ENCODE measurements around the gene FIGNL2.
A peak's percentile ranks its signal among the peaks of the same experiment; 100 is the strongest.

FIGNL2 gene

DNA sequence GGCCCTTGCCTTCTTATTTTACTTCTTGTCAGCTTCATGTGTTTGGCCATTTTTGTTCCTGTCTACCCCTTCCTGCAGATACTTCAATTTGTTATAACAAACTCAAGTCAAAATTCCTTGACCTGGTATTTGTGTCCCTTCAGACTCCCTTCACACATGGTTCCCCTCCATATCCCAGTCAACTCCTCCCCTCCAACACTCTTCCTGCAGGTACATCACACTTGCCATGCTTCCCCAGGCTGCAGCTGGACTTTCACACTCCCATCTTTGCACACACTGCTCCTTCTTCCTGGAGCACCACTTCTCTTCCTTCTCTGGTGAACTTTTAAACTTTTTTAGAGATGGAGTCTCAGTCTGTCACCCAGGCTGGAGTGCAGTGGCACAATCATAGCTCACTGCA lies 18.9 kb upstream of the FIGNL2 start:
- H3K9me3 ChIP-seq (ENCODE audit: control insufficient read depth, low read length), result no peaks in the 10 kb centered on the region
- peaks cover 45% of the 10 kb centered on the region for H3K4me1 ChIP-seq (ENCODE audit: control insufficient read depth, insufficient read depth, low read length, poor library complexity, severe bottlenecking)
- no peaks in the 10 kb centered on the region for H3K36me3 ChIP-seq (ENCODE audit: control insufficient read depth, insufficient read depth, low read length)
- H3K4me3 ChIP-seq (ENCODE audit: extremely low read depth, insufficient read depth, low read length, poor library complexity, severe bottlenecking), result no peak overlapping the region
- H3K27ac ChIP-seq (ENCODE audit: low read depth, low read length, severe bottlenecking), result no peak overlapping the region

DNA sequence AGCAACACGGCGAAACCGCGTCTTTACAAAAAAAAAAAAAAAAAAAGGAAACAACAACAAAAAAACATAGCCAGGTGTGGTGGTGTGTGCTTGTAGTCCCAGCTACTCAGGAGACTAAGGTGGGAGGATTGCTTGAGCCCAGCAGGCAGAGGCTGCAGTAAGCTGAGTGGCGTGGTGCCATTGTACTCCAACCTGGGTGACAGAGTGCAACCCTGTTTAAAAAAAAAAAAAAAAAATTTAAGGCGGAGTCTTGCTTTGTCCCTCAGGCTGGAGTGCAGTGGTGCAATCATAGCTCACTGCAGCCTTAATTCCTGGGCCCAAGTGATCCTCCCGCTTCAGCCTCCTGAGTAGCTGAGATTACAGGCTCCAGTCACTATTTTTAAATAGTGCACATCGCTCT lies 18.2 kb upstream of the FIGNL2 start:
- Histone ChIP-seq H3K9me3 (ENCODE audit: control insufficient read depth, low read length) (no peaks in the 10 kb centered on the region), H3K36me3 (ENCODE audit: control insufficient read depth, insufficient read depth, low read length) (no peaks in the 10 kb centered on the region), H3K4me3 (ENCODE audit: extremely low read depth, insufficient read depth, low read length, poor library complexity, severe bottlenecking) (no peak overlapping the region), H3K27ac (ENCODE audit: low read depth, low read length, severe bottlenecking) (no peak overlapping the region), H3K4me1 (ENCODE audit: control insufficient read depth, insufficient read depth, low read length, poor library complexity, severe bottlenecking) (peaks cover 43% of the 10 kb centered on the region)
- 88% methylated on average over 3 to 4 of the region's 8 CpGs for WGBS, 2 experiments (ENCODE audit: insufficient coverage in 2 of 2)

DNA sequence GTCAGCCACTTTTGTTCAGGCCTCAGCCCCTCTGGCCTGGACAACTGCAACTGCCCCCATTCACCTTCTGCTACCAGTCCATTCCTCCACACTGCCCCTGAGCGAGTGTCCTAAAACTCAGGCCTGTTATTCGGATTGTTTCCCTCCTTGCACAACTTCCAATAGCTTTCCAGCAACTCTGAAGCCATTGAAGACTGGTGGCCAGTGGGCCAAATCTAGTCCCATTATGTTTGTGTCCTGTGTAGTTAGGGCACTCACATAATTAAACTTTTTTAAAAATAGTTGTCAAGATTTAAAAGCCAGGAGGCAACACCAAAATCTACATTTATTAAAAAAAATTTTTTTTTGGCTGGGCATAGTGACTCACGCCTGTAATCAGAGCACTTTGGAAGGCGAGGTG lies 17.8 kb upstream of the FIGNL2 start:
- 100% methylated on average over 1 of the region's 4 CpGs for WGBS, 2 experiments (ENCODE audit: insufficient coverage in 2 of 2)
- Histone ChIP-seq H3K4me1 (ENCODE audit: control insufficient read depth, insufficient read depth, low read length, poor library complexity, severe bottlenecking) (peaks cover 43% of the 10 kb centered on the region), H3K27ac (ENCODE audit: low read depth, low read length, severe bottlenecking) (peak overlapping the region; percentile 93), H3K36me3 (ENCODE audit: control insufficient read depth, insufficient read depth, low read length) (no peaks in the 10 kb centered on the region), H3K9me3 (ENCODE audit: control insufficient read depth, low read length) (no peaks in the 10 kb centered on the region), H3K4me3 (ENCODE audit: extremely low read depth, insufficient read depth, low read length, poor library complexity, severe bottlenecking) (no peak overlapping the region)

DNA sequence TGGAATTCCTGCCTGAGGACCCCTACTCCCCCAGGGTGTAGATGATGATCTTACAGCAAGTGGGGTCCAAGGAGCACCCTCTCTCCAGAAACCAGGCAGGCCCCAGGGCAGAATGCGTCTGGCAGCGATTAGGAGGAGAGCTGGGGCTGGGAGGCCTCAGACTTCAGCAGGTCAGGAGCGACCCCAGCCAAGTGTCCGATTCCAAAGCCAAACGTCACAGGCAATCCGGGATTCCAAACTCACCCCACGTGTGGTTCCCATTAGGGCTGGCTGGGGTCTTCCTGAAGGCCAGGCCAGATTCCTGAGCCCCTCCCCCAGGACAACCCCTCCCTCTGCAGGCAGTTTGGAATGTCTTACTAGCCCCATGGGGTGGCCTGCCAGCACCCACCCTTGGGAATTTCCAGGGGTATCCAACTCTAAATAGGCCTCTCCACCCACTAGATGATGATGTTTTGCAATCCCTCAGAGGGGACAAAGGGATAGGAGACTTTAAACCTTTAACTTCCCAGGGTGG lies 17.3 kb upstream of the FIGNL2 start:
- peaks cover 43% of the 10 kb centered on the region for H3K4me1 ChIP-seq (ENCODE audit: control insufficient read depth, insufficient read depth, low read length, poor library complexity, severe bottlenecking)
- H3K9me3 ChIP-seq (ENCODE audit: control insufficient read depth, low read length), result no peaks in the 10 kb centered on the region
- no peaks in the 10 kb centered on the region for H3K36me3 ChIP-seq (ENCODE audit: control insufficient read depth, insufficient read depth, low read length)
- 48 to 79% methylated on average over 2 to 7 of the region's 7 CpGs for WGBS, 2 experiments (ENCODE audit: insufficient coverage in 2 of 2)
- H3K27ac ChIP-seq (ENCODE audit: low read depth, low read length, severe bottlenecking), result peak overlapping the region; percentile 93
- H3K4me3 ChIP-seq (ENCODE audit: extremely low read depth, insufficient read depth, low read length, poor library complexity, severe bottlenecking), result no peak overlapping the region

DNA sequence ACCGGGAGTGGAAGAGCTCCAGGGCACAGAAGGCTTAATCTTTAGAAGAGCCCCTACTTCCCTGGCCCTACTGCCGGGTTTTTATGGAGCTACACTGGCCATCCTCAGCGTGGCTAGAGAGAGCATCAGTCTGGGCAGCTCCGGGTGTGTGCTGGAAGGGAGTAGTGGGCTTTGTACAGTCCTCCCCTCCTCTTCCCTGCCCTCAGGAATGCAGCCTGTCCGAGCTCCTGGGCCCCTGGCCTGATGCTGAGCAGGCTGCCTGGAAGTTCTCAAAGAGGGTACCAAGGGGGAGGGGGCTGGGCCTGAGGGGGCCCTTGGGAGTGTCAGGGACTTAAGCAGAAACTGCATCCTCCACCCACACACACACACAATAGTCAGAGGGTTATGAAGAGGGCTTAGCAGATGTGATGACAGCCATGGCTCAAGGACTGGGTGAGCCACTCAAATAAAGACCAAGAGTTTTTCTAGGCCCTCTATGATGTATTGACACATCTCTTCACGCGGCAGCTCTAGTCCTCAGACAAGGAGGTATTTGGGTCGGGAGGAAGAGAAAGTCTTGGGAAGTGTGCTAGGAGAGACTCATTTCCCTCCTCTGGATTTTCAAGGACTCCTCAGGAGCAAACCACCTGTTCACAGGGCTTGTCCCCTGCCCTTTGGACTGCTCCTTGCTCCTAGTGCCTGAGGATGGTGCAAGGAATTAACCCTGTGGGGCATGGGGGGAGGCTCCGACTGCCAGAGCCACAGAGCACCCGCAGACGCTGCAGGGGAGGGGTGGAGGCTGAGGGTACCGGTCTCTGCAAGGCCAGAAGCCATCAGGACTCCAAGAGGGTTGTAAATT lies 16.5 kb upstream of the FIGNL2 start:
- Histone ChIP-seq H3K27ac (ENCODE audit: low read depth, low read length, severe bottlenecking) (peak overlapping the region; percentile 93), H3K4me1 (ENCODE audit: control insufficient read depth, insufficient read depth, low read length, poor library complexity, severe bottlenecking) (peaks cover 38% of the 10 kb centered on the region), H3K36me3 (ENCODE audit: control insufficient read depth, insufficient read depth, low read length) (no peaks in the 10 kb centered on the region), H3K9me3 (ENCODE audit: control insufficient read depth, low read length) (no peaks in the 10 kb centered on the region), H3K4me3 (ENCODE audit: extremely low read depth, insufficient read depth, low read length, poor library complexity, severe bottlenecking) (peak overlapping the region; percentile 38)
- WGBS, 2 experiments (ENCODE audit: insufficient coverage in 2 of 2), result 38 to 42% methylated on average over 8 of the region's 12 CpGs

DNA sequence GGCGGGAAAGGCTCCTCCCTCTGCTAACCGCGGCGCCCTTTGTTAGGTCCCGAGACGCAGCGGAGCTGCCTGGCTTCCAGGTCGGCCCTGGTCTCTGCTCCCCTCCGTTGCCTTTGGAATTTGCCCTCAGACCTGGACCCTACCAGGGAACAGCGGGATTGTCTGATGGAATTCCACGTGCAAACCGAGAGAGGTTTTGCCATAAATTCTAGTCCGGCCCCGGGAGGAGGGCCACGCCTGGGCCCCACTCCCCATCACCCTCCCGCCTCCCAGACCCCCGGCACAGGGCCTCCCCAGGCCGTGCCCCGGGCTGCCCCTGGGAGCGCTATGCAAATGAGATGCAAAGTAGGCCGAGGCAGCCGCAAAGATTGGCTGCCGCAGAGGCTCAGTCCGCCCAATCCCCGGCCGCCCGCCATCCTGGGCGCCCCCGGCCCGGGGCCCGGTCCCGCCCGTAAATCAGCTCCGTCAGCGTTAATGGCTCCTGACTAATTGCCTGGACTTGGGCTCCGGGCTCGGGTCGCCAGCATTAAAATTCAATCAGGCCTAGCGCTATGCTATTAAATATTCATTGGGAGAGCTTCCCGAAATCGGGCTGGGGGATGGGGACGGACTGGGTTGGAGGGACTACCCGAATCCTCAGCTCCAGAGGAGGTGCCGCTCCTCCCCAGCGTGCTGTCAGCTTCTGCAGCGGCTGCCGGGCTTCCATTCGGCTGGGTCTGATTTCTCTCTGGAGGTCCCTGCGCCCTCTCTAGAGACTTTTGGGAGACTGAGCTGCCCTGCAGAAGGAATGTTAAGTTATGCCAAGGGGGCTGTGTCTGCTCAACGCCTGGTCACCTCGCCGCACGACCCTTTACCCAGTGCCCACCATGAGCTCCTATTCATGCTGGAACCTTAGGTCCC lies 15.7 kb upstream of the FIGNL2 start:
- WGBS, 2 experiments (ENCODE audit: insufficient coverage in 2 of 2), result 1 to 3% methylated on average over 40 to 43 of the region's 53 CpGs
- Histone ChIP-seq H3K4me1 (ENCODE audit: control insufficient read depth, insufficient read depth, low read length, poor library complexity, severe bottlenecking) (peaks cover 30% of the 10 kb centered on the region), H3K9me3 (ENCODE audit: control insufficient read depth, low read length) (no peaks in the 10 kb centered on the region), H3K4me3 (ENCODE audit: extremely low read depth, insufficient read depth, low read length, poor library complexity, severe bottlenecking) (peak overlapping the region; percentile 38), H3K36me3 (ENCODE audit: control insufficient read depth, insufficient read depth, low read length) (no peaks in the 10 kb centered on the region), H3K27ac (ENCODE audit: low read depth, low read length, severe bottlenecking) (peak overlapping the region; percentile 93)

DNA sequence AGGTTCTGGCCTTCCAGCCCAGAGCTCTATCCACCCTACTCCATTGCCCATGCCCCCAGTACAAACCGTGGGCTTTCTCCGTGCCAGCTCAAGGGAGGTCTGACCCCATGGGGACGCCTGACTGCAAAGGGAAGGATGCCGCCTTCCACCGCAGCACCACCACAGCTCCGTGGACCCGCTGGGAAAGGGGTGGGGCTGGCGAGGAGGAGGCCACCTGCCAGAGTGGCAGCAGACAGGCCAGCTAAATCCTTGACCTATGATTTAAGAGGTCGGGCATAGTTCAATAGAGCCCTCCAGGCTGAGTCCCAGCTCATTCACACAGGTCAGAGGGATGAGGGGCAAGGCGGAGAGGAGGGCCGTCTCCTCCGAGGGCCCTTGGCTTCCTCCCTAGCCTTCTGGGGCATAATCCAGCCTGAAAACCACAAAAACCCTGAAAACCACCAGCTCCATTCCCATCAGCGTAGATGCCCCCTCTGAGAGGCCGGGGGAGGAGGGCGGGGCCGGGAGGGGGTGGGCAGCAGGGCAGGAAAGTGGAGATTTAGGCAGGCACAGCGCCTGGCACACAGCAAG lies 14.9 kb upstream of the FIGNL2 start:
- H3K9me3 ChIP-seq (ENCODE audit: control insufficient read depth, low read length), result no peaks in the 10 kb centered on the region
- peak overlapping the region; percentile 93 for H3K27ac ChIP-seq (ENCODE audit: low read depth, low read length, severe bottlenecking)
- H3K36me3 ChIP-seq (ENCODE audit: control insufficient read depth, insufficient read depth, low read length), result no peaks in the 10 kb centered on the region
- peaks cover 28% of the 10 kb centered on the region for H3K4me1 ChIP-seq (ENCODE audit: control insufficient read depth, insufficient read depth, low read length, poor library complexity, severe bottlenecking)
- 6 to 8% methylated on average over 7 to 10 of the region's 17 CpGs for WGBS, 2 experiments (ENCODE audit: insufficient coverage in 2 of 2)
- H3K4me3 ChIP-seq (ENCODE audit: extremely low read depth, insufficient read depth, low read length, poor library complexity, severe bottlenecking), result peak overlapping the region; percentile 38

DNA sequence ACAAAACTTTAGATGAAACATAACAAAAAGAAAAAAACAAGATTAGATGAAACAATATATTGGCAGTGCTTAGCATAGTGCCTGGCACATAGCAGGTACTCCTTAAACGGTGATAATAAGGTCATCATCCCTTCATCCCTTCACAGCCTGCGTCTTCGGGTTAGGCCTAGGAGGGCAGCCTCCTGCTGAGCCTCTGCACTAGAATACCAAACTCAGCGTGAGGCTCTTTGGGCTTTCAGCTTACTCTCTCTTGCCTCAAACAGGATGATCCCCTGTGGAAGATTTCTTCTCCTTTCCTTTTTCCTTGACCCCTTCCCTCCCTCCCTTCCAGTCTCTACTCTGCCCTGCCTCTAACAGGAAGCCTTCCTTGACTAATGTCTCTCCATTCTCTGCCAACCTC lies 14.4 kb upstream of the FIGNL2 start:
- Histone ChIP-seq H3K9me3 (ENCODE audit: control insufficient read depth, low read length) (no peaks in the 10 kb centered on the region), H3K4me1 (ENCODE audit: control insufficient read depth, insufficient read depth, low read length, poor library complexity, severe bottlenecking) (peaks cover 28% of the 10 kb centered on the region), H3K36me3 (ENCODE audit: control insufficient read depth, insufficient read depth, low read length) (no peaks in the 10 kb centered on the region), H3K4me3 (ENCODE audit: extremely low read depth, insufficient read depth, low read length, poor library complexity, severe bottlenecking) (no peak overlapping the region), H3K27ac (ENCODE audit: low read depth, low read length, severe bottlenecking) (peak overlapping the region; percentile 93)
- 20 to 22% methylated on average over 4 of the region's 4 CpGs for WGBS, 2 experiments (ENCODE audit: insufficient coverage in 2 of 2)

DNA sequence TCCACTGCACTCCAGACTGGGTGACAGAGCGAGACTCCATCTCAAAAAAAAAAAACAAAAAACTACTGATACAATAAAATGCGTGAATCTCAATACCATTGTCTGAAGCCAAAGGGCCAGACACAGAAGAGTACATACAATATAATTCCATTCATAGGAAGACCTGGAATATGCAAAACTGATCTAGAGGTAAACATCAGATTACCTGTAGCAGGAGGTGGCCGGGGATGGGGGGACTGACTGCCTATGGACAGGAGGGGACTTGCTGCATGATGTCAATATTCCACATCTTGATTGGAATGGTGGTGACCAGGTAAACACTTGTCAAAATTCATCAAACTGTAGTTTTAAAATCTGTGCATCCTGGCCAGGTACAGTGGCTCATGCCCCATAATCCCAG lies 12.5 kb upstream of the FIGNL2 start:
- peaks cover 25% of the 10 kb centered on the region for H3K4me1 ChIP-seq (ENCODE audit: control insufficient read depth, insufficient read depth, low read length, poor library complexity, severe bottlenecking)
- H3K27ac ChIP-seq (ENCODE audit: low read depth, low read length, severe bottlenecking), result no peak overlapping the region
- WGBS, 2 experiments (ENCODE audit: insufficient coverage in 2 of 2), result 92% methylated on average over 1 of the region's 3 CpGs
- H3K4me3 ChIP-seq (ENCODE audit: extremely low read depth, insufficient read depth, low read length, poor library complexity, severe bottlenecking), result no peak overlapping the region
- no peaks in the 10 kb centered on the region for H3K36me3 ChIP-seq (ENCODE audit: control insufficient read depth, insufficient read depth, low read length)
- no peaks in the 10 kb centered on the region for H3K9me3 ChIP-seq (ENCODE audit: control insufficient read depth, low read length)

DNA sequence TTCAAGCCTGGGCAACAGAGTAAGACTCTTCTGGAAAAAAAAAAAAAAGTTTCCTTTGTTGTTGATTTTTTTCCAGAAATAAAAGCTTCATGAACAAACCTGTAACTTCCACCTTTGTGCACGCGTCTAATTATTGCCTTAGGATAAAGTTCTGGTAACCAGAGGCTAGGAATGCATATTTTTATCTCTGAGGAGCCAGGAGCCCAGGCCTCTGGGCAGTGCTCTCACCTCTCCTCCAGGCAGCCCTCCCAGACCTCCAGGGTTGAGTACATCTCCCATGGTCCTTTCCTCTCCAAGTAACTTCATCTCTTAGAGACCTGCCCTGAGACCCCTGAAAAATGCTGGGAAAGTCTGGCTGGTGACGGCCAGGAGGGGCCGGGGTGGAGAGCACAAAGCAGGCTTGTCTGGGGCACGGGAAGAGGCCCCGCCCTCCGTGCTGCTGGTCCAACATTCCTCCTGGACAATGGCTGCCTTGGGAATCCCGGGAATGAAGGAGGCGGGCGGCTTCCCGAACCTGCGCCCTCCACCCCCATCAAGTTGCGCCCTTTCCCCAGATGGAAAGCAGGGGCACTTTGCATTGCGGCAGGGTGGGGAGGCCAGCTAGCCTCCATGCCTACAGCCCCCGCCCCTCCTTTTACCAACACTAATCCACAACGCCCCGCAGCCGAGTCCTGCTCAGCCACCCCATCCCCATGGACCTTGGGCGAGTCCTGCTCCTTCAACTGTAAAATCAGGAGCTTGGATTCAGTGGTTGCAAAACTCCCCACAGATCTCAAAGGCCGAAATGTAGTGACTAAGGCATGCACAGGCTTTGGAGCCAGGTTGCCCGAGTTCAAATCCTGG lies 7.3 kb upstream of the FIGNL2 start:
- Histone ChIP-seq H3K9me3 (ENCODE audit: control insufficient read depth, low read length) (no peaks in the 10 kb centered on the region), H3K4me1 (ENCODE audit: control insufficient read depth, insufficient read depth, low read length, poor library complexity, severe bottlenecking) (peaks cover 9% of the 10 kb centered on the region), H3K4me3 (ENCODE audit: extremely low read depth, insufficient read depth, low read length, poor library complexity, severe bottlenecking) (peak overlapping the region; percentile 23), H3K27ac (ENCODE audit: low read depth, low read length, severe bottlenecking) (peak overlapping the region; percentile 81), H3K36me3 (ENCODE audit: control insufficient read depth, insufficient read depth, low read length) (no peaks in the 10 kb centered on the region)
- 10 to 17% methylated on average over 15 to 19 of the region's 21 CpGs for WGBS, 2 experiments (ENCODE audit: insufficient coverage in 2 of 2)

Measured in mesodermal cell (in vitro differentiated cells).